Measurements from ENCODE around the gene TFAP2B. TPM values are rescaled to one million over a fixed set of nuclear protein-coding genes. Genes with fewer than 3 reads are reported as not detected.

TFAP2B gene
- total RNA-seq, 1 experiment from 2014 or later = not detected

- no peak for DNase-seq (ENCODE audit: low read depth)
Measured at GRCh38 chr6:50846852-50847155, 28.1 kb downstream of the TFAP2B start.

- DNase-seq (ENCODE audit: low read depth) = no peak
Measured at GRCh38 chr6:50847890-50848594, 29.4 kb downstream of the TFAP2B start.

GRCh38 chr6:50848989-50849795 is 30.5 kb downstream of the TFAP2B start:
- no peak for DNase-seq (ENCODE audit: low read depth)

- DNase-seq (ENCODE audit: low read depth) = no peak
Measured at GRCh38 chr6:50849796-50850180, 31.1 kb downstream of the TFAP2B start.

- no peak for DNase-seq (ENCODE audit: low read depth)
Measured at GRCh38 chr6:50850223-50851048, 31.8 kb downstream of the TFAP2B start.

GRCh38 chr6:50851049-50851845 is 32.6 kb downstream of the TFAP2B start:
- DNase-seq (ENCODE audit: low read depth) = no peak

- DNase-seq (ENCODE audit: low read depth) = no peak
Measured at GRCh38 chr6:50853939-50854338, 35.3 kb downstream of the TFAP2B start.

GRCh38 chr6:50861692-50862091 is 43.0 kb downstream of the TFAP2B start:
- no peak for DNase-seq (ENCODE audit: low read depth)

GRCh38 chr6:50862176-50862575 is 43.5 kb downstream of the TFAP2B start:
- no peak for DNase-seq (ENCODE audit: low read depth)

GRCh38 chr6:50864601-50865000 is 45.9 kb downstream of the TFAP2B start:
- DNase-seq (ENCODE audit: low read depth) = no peak

- DNase-seq (ENCODE audit: low read depth) = no peak
Measured at GRCh38 chr6:50868466-50868865, 49.8 kb downstream of the TFAP2B start.

GRCh38 chr6:50873167-50873566 is 54.5 kb downstream of the TFAP2B start:
- DNase-seq (ENCODE audit: low read depth) = no peak

- DNase-seq (ENCODE audit: low read depth) = no peak
Measured at GRCh38 chr6:50884364-50884763, 65.7 kb downstream of the TFAP2B start.

GRCh38 chr6:50887112-50887511 is 68.4 kb downstream of the TFAP2B start:
- no peak for DNase-seq (ENCODE audit: low read depth)

- no peak for DNase-seq (ENCODE audit: low read depth)
Measured at GRCh38 chr6:50889497-50889896, 70.8 kb downstream of the TFAP2B start.

GRCh38 chr6:50889935-50890334 is 71.3 kb downstream of the TFAP2B start:
- DNase-seq (ENCODE audit: low read depth) = no peak

- no peak for DNase-seq (ENCODE audit: low read depth)
Measured at GRCh38 chr6:50890579-50890978, 71.9 kb downstream of the TFAP2B start.

GRCh38 chr6:50891290-50891689 is 72.6 kb downstream of the TFAP2B start:
- no peak for DNase-seq (ENCODE audit: low read depth)

Data from HT1080 (cell line).